SK-N-SH (cell line): ENCODE data around the gene GATA2. TPM values are rescaled to one million over a fixed set of nuclear protein-coding genes. Genes with fewer than 3 reads are reported as not detected.

Source experiments
- CTCF ChIA-PET: fragments of 300-600, 350-600 bp; formaldehyde crosslinking; extraction: SDS; loops from one replicate; lab custom pipeline; 2021; lab: Yijun Ruan, JAX
- POLR2A ChIA-PET: fragments of 350-600 bp; sonication (Branson Sonifier 250); formaldehyde crosslinking; extraction: SDS; loops from one replicate; lab custom pipeline; 2020; ENCODE audit warnings: antibody characterized with exemption, inconsistent platforms; lab: Yijun Ruan, JAX
- DNase-seq: peaks from one replicate; pipeline ENCODE4 v3.0.0; 2012
- H2AFZ ChIP-seq: fragments of 200-600 bp; sonication (generic); 2 replicates; pipeline ENCODE4 v1.8.1; 2016; ENCODE audit warnings: antibody characterized with exemption, mild to moderate bottlenecking, low read depth
- H3F3A ChIP-seq: fragments of 200-600 bp; sonication (generic); replicated peaks from 2 replicates; pipeline ENCODE3; 2016; ENCODE audit warnings: antibody characterized with exemption, mild to moderate bottlenecking; ENCODE audit not compliant: insufficient read depth
- H3K27ac ChIP-seq, 2 experiments: fragments of 200-500 bp in 1 of 2; fragments of 200-600 bp in 1 of 2; sonication (Bioruptor generic) in 1 of 2; sonication (generic), shearing (Covaris generic) in 1 of 2; 2 replicates each; pipeline versions ENCODE4 v1.5.1 to v1.6.1; 2014 to 2016; ENCODE audit warnings: low read depth in 2 of 2, inconsistent platforms in 1 of 2, low read length in 1 of 2, mild to moderate bottlenecking in 1 of 2, mixed read lengths in 1 of 2
- H3K27me3 ChIP-seq: fragments of 200-600 bp; sonication (generic), shearing (Covaris generic); 2 replicates; pipeline ENCODE4 v1.6.1; 2016; ENCODE audit warnings: mixed run types; ENCODE audit not compliant: insufficient read depth
- H3K36me3 ChIP-seq, 2 experiments: fragments of 200-500 bp in 1 of 2; fragments of 200-600 bp in 1 of 2; sonication (Bioruptor generic) in 1 of 2; sonication (generic) in 1 of 2; replicated peaks in 1 of 2; 2 replicates each; pipeline versions ENCODE3 to v1.5.1; 2014 to 2016; ENCODE audit warnings: low read length in 1 of 2, mild to moderate bottlenecking in 1 of 2; ENCODE audit not compliant: insufficient read depth in 2 of 2, control insufficient read depth in 1 of 2
- H3K4me1 ChIP-seq, 2 experiments: fragments of 200-500 bp in 1 of 2; fragments of 200-600 bp in 1 of 2; sonication (Bioruptor generic) in 1 of 2; sonication (generic), shearing (Covaris generic) in 1 of 2; 2 replicates each; pipeline versions ENCODE4 v1.5.1 to v1.6.1; 2014 to 2016; ENCODE audit warnings: low read depth in 1 of 2, low read length in 1 of 2, mixed run types in 1 of 2; ENCODE audit not compliant: insufficient read depth in 2 of 2, control insufficient read depth in 1 of 2
- H3K4me2 ChIP-seq: fragments of 200-600 bp; sonication (generic), shearing (Covaris generic); 2 replicates; pipeline ENCODE4 v1.6.1; 2017; ENCODE audit warnings: mixed run types
- H3K4me3 ChIP-seq, 2 experiments: fragments of 200-500 bp in 1 of 2; fragments of 200-600 bp in 1 of 2; sonication (Bioruptor generic) in 1 of 2; sonication (generic), shearing (Covaris generic) in 1 of 2; 2 replicates each; pipeline versions ENCODE4 v1.5.1 to v1.8.1; 2014 to 2016; ENCODE audit warnings: low read depth in 2 of 2, inconsistent platforms in 1 of 2, low read length in 1 of 2, mild to moderate bottlenecking in 1 of 2, mixed read lengths in 1 of 2, moderate library complexity in 1 of 2
- H3K79me2 ChIP-seq: fragments of 200-600 bp; sonication (generic); 2 replicates; pipeline ENCODE4 v1.8.1; 2017; ENCODE audit warnings: mild to moderate bottlenecking; ENCODE audit not compliant: insufficient read depth
- H3K9ac ChIP-seq: fragments of 200-600 bp; sonication (generic); 2 replicates; pipeline ENCODE4 v1.6.1; 2017; ENCODE audit warnings: mixed run types
- H3K9me2 ChIP-seq: fragments of 200-600 bp; sonication (generic); 2 replicates; pipeline ENCODE4 v1.6.1; 2017; ENCODE audit warnings: mixed run types
- H3K9me3 ChIP-seq: fragments of 200-600 bp; sonication (generic); 2 replicates; pipeline ENCODE4 v1.6.1; 2017; ENCODE audit warnings: mixed run types, mild to moderate bottlenecking, moderate library complexity
- H4K20me1 ChIP-seq: fragments of 200-600 bp; sonication (generic); 2 replicates; pipeline ENCODE4 v1.6.1; 2017; ENCODE audit warnings: mild to moderate bottlenecking, mixed run types; ENCODE audit not compliant: insufficient read depth
- CHD2 ChIP-seq: fragments of 150-350 bp; IDR thresholded peaks from 2 replicates; pipeline ENCODE4 v1.6.1; 2018; ENCODE audit warnings: low read length; ENCODE audit not compliant: partially characterized antibody
- ELF1 ChIP-seq: IDR thresholded peaks from 2 replicates; pipeline ENCODE4 v1.4.0; 2012
- FOSL2 ChIP-seq: IDR thresholded peaks from 2 replicates; pipeline ENCODE4 v1.4.0; 2012; ENCODE audit warnings: low read depth, mild to moderate bottlenecking, moderate library complexity, borderline replicate concordance
- FOXM1 ChIP-seq: IDR thresholded peaks from 2 replicates; pipeline ENCODE4 v1.4.0; 2012; ENCODE audit warnings: low read depth, mild to moderate bottlenecking
- GATA2 ChIP-seq: sonication (generic); formaldehyde crosslinking; IDR thresholded peaks from 2 replicates; pipeline ENCODE4 v1.5.0; 2020; ENCODE audit warnings: mild to moderate bottlenecking, missing genetic modification reagents
- MXI1 ChIP-seq: IDR thresholded peaks from 2 replicates; pipeline ENCODE4 v1.6.1; 2012; ENCODE audit warnings: mild to moderate bottlenecking, low read depth, low read length, improper control_type of control experiment
- NRF1 ChIP-seq: IDR thresholded peaks from 2 replicates; pipeline ENCODE4 v1.6.1; 2012; ENCODE audit warnings: low read depth, mild to moderate bottlenecking, low read length
- RAD21 ChIP-seq: IDR thresholded peaks from 2 replicates; pipeline ENCODE4 v1.6.1; 2012; ENCODE audit warnings: mild to moderate bottlenecking, low read length
- REST ChIP-seq: IDR thresholded peaks from 2 replicates; pipeline ENCODE4 v1.6.1; 2012; ENCODE audit warnings: mild to moderate bottlenecking, low read depth, low read length, moderate library complexity
- RXRA ChIP-seq: IDR thresholded peaks from 2 replicates; pipeline ENCODE4 v1.4.0; 2012; ENCODE audit warnings: low read depth, mild to moderate bottlenecking, borderline replicate concordance
- SIN3A ChIP-seq: IDR thresholded peaks from 2 replicates; pipeline ENCODE4 v1.6.1; 2012; ENCODE audit warnings: low read depth, mild to moderate bottlenecking, low read length, moderate library complexity, borderline replicate concordance
- TAF1 ChIP-seq: IDR thresholded peaks from 2 replicates; pipeline ENCODE4 v1.6.1; 2012; ENCODE audit warnings: low read depth, mild to moderate bottlenecking, low read length, moderate library complexity, borderline replicate concordance
- USF1 ChIP-seq: IDR thresholded peaks from 2 replicates; pipeline ENCODE4 v1.4.0; 2012; ENCODE audit warnings: low read depth, borderline replicate concordance
- USF2 ChIP-seq: fragments of 150-350 bp; IDR thresholded peaks from 2 replicates; pipeline ENCODE4 v1.6.1; 2017; ENCODE audit warnings: antibody characterized with exemption, low read length, low read depth, borderline replicate concordance
- WGBS: methylation state at CpG from one replicate; pipeline ENCODE4 v1.1.6; 2017; ENCODE audit warnings: low lambda C conversion rate; 5-methylcytosine and 5-hydroxymethylcytosine counted together
- polyA plus RNA-seq, 3 experiments: library from polyadenylated mRNA; depleted of rRNA; stranded (reverse); fragments of >200 nt; gene quantifications; 2 replicates each; pipeline ENCODE4 v1.2.3, GENCODE V29; 2012

Gene GATA2
- polyA plus RNA-seq, 1 of the 3 experiments (the other 2 are of a cell fraction), result 5.5 TPM

GRCh38 chr3:128470134-128470899 lies 22.7 kb downstream of the GATA2 start (continued):
- TF ChIP-seq MXI1 (peak; percentile 87), CHD2 (peak; percentile 52), NRF1 (no peak), FOXM1 (no peak), SIN3A (no peak)
- TF ChIP-seq, all 33 proteins: peak for 7

DNA sequence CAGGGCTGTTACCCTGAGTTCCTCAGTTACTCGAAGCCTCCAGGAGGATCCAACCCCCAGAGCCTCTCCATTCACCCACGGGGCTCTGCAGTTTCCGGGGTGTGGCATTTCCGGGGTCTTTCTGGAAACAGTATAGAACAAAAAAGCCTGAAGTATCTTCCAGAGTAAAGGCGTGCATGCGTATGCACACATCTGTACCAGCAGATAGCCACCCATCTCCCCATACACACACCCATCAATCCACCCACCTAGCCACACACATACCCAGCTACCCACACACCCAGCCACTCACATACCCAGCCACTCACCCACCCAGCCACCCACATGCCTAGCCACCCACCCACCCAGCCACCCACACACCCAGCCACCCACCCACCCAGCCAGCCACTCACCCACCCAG lies 23.4 kb downstream of the GATA2 start:
- Histone ChIP-seq H3K4me3 (no peak overlapping the region), H3F3A (no peaks in the 10 kb centered on the region), H3K36me3 (no peaks in the 10 kb centered on the region), H2AFZ (no peak overlapping the region), H3K79me2 (no peaks in the 10 kb centered on the region), H3K4me1 (peaks cover 0 to 84% of the 10 kb centered on the region in 2 experiments; a peak in 1 of 4 replicates), H3K27me3 (peaks cover 12% of the 10 kb centered on the region), H3K4me2 (no peak overlapping the region), H3K9me3 (no peaks in the 10 kb centered on the region), H3K9me2 (no peaks in the 10 kb centered on the region), H3K9ac (no peak overlapping the region), H4K20me1 (no peaks in the 10 kb centered on the region), H3K27ac (peak overlapping the region in 1 of 2 experiments; percentile 100; a peak in 2 of 4 replicates)
- TF ChIP-seq GATA2 (CRISPR knock-in tag), result no peak
- no peak for TF ChIP-seq FOXM1
- TF ChIP-seq MXI1, result no peak
- TF ChIP-seq USF1, result no peak
- TF ChIP-seq SIN3A, result no peak
- no peak for TF ChIP-seq ELF1
- TF ChIP-seq FOSL2, result no peak
- TF ChIP-seq RAD21, result no peak
- TF ChIP-seq RXRA, result no peak
- TF ChIP-seq TAF1, result no peak
- TF ChIP-seq USF2, result no peak
- no peak for TF ChIP-seq REST
- ChIA-PET CTCF (interaction anchor here (1.3 to 2.3 kb wide), 3 partner anchors 11 to 42 kb away, joined by 3 to 9 read pairs (median 7); no protein-coding TSS in a partner anchor), POLR2A (interaction anchor here (0.9 to 2.4 kb wide), 11 partner anchors 12 to 59 kb away, joined by 3 to 68 read pairs (median 15); partner anchors contain the start of gene GATA2)
- DNase-seq, result no peak
- 86% methylated on average over 6 of the region's 6 CpGs for WGBS
